HG02571 (cell line): ENCODE measurements around the gene SERPIND1.
"Not testable (repeated sequence)": the region's sequence is repeated elsewhere in the genome, so short reads cannot be mapped to it uniquely, and the experiment has no call there.

Source experiments
- ATAC-seq: cut with Tn5 transposase; IDR thresholded peaks from one replicate; pipeline ENCODE4 v1.9.1; 2021; ENCODE audit warnings: mild to moderate bottlenecking, moderate library complexity; ENCODE audit not compliant: unreplicated experiment

Gene SERPIND1

GRCh38 chr22:20811171-20811570 is 37.3 kb downstream of the SERPIND1 start:
- ATAC-seq = no peak

GRCh38 chr22:20811971-20812660 is 38.2 kb downstream of the SERPIND1 start:
- ATAC-seq = no peak

GRCh38 chr22:20813056-20813455 is 39.1 kb downstream of the SERPIND1 start:
- ATAC-seq = no peak

GRCh38 chr22:20814221-20814808 is 40.4 kb downstream of the SERPIND1 start:
- ATAC-seq = no peak

GRCh38 chr22:20815477-20816050 is 41.7 kb downstream of the SERPIND1 start:
- no peak for ATAC-seq

- no peak for ATAC-seq
These were observed 42.6 kb downstream of the SERPIND1 start for GRCh38 chr22:20816559-20816958.

GRCh38 chr22:20818471-20818870 is 44.6 kb downstream of the SERPIND1 start:
- ATAC-seq = no peak

GRCh38 chr22:20819471-20819870 is 45.6 kb downstream of the SERPIND1 start:
- no peak for ATAC-seq

GRCh38 chr22:20821717-20822239 is 47.9 kb downstream of the SERPIND1 start:
- ATAC-seq = not testable (repeated sequence)

GRCh38 chr22:20822240-20822639 is 48.3 kb downstream of the SERPIND1 start:
- no peak for ATAC-seq

GRCh38 chr22:20823264-20823663 is 49.4 kb downstream of the SERPIND1 start:
- no peak for ATAC-seq

- ATAC-seq = not testable (repeated sequence)
These were observed 51.3 kb downstream of the SERPIND1 start for GRCh38 chr22:20825216-20825615.

- no peak for ATAC-seq
These were observed 51.7 kb downstream of the SERPIND1 start for GRCh38 chr22:20825624-20826023.

GRCh38 chr22:20826373-20827152 is 52.6 kb downstream of the SERPIND1 start:
- not testable (repeated sequence) for ATAC-seq

- ATAC-seq = no peak
These were observed 55.7 kb downstream of the SERPIND1 start for GRCh38 chr22:20829491-20830134.

GRCh38 chr22:20833225-20833665 is 59.3 kb downstream of the SERPIND1 start:
- ATAC-seq = no peak

- no peak for ATAC-seq
These were observed 60.3 kb downstream of the SERPIND1 start for GRCh38 chr22:20834206-20834605.

- no peak for ATAC-seq
These were observed 60.8 kb downstream of the SERPIND1 start for GRCh38 chr22:20834725-20835124.
